CD4-positive, alpha-beta T cell treated with Interferon alpha-2 for 1 hour (primary cell): ENCODE results near the gene SLC4A1AP.
"Not testable (repeated sequence)": the region's sequence is repeated elsewhere in the genome, so short reads cannot be mapped to it uniquely, and the experiment has no call there.

Source experiments
- DNase-seq, 2 donors: peaks; one replicate each; pipeline ENCODE4 v3.0.0-alpha.2; 2020 to 2022

SLC4A1AP gene

DNA sequence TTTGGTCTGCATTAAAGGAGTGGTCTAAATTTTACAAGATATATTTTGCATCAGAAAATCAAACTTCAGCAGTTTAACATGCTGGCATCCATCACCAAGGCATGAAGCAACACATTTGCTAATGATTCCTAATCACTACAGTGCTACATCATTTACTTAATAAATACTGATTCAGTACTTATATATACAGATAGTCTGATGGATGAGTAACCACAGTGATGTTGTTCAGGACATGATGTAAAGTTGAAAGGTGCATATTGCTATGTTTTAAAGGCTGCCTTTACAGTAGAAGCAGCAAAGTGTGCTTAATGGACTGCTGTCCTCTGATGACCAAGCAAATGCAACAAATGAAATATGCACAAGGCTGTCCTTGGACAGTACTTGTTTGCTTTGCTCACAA, 11.3 kb upstream of the SLC4A1AP start:
- no peak for DNase-seq

DNA sequence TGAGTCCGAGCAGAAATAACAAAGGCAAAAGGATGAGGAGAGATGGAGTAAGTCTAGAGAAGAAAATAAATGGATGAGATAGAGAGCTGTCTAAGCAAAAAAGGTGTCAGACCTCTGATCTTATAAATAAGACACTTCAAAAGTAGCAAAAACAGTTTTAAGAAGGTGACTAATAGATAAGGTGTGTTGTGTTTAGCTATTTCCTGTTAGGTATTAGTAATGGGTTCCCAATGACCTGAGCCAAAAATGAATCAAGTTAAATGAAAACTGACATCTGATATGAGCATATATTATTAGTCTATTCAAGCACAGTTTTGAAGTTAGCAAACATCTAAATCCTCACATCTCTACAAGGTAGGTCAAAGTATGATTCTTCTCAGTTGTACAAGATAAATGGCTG, 10.9 kb upstream of the SLC4A1AP start:
- DNase-seq: no peak

DNA sequence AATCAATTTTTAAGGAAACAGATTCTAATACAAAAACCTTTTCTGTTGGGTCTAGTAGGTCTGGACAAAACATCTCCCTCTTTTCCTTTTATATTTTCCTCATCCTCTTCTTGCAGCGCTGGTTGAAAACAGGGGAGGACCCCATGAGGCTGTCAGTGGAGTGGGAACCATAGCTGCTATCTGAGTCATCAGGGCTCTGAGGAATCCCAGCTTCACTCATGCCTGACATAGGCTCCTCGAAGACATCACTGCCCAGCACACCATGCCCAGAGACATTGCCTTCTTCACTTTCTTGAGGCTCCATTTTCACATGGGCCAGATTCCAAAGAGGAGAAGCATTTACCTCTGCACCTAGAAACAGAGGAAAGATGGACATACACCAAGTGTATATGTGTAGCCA, 10.3 kb upstream of the SLC4A1AP start:
- no peak for DNase-seq

DNA sequence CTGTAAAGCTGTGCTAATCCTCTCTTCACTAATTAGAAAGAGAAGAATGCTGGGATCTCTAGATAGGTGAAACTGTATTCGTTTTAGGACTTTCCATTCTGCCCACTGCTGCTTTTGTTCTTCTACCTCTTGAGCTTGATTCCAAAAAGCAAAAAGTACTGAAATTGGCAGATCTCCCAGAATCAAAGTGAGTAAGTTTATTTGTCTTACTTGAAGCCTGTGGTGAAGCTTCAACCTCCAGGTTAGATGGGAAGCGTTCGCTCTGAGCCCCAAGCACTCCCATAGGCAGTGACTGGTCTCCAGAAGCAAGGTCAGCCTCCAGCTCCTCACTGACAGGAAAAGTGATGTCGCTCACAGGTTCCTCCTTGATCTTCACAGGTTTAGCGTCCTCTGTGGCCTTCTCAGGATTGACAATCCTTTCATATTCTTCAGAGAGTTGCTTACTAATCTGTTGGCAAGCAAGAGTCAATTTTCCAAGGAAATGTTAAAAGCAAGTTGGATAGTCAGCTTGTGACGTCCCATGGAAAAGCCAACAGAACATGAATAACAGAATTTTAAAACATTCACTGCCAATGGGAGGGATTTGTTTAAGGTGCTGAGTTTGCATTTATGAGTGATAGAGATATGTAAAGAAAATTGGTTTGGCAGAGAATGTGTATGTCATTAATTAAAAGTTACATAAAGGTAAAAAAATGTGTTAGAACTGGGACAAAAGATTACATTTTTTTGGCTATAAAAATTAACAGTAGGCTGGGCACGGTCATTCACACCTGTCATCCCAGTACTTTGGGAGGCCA, 8.3 kb upstream of the SLC4A1AP start:
- no peak for DNase-seq

DNA sequence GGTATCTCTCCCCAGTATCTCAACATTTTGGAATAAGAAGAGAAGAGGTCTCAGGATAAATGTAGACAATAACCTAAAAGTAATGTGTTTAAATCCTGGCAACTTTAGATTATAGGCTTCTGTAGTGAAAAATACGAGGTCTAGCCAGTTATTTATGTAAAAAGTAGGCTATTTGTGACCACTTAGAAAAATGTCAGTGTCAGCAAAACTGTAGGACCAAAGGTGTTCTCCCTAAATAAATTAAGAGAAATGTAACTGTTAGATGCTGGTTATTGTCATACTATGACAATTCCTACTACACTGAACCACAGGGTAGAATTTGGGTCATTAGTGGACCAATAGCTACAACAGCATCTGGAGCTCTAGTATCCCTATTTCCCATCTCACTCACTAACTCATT, 2.3 kb upstream of the SLC4A1AP start:
- DNase-seq: no peak

DNA sequence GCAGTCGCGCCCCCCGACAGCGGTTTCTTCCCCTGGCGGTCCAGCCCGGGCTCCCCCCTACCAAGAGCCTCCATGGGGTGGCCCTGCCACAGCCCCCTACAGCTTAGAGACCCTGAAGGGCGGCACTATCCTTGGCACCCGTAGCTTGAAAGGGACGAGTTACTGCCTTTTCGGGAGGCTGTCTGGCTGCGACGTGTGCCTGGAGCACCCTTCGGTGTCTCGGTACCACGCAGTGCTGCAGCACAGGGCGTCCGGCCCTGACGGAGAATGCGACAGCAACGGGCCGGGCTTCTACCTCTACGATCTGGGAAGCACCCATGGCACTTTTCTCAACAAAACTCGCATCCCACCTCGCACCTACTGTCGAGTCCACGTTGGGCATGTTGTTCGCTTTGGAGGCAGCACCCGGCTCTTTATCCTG, 475 bp downstream of the SLC4A1AP start:
- no peak for DNase-seq

DNA sequence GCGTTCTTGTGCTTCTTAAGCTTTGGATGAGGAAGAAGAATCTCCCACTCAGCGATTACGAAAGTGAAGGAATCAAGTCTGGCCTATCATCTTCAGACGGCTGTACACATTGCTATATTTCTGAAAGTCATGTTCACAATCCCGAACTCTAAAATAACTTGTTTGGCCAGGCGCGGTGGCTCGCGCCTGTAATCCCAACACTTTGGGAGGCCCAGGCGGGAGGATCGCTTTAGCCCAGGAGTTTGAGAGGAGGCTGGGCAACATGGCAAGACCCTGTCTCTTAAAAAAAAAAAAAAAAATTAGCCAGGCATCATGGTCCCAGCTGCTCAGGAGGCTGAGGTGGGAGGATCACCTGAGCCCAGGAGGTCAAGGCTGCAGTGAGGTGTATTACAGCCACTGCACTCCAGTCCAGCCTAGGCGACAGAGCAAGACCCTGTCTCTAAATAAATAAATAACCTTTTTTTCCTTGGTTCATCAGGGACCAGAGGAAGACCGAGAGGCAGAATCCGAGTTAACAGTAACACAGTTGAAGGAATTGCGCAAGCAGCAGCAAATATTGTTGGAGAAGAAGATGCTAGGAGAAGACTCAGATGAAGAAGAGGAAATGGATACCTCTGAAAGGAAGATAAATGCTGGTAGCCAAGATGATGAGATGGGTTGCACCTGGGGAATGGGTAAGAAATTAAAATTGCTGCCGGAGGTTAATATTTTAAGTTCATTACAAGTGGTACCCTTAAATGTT, 1.1 kb downstream of the SLC4A1AP start:
- DNase-seq: no peak

DNA sequence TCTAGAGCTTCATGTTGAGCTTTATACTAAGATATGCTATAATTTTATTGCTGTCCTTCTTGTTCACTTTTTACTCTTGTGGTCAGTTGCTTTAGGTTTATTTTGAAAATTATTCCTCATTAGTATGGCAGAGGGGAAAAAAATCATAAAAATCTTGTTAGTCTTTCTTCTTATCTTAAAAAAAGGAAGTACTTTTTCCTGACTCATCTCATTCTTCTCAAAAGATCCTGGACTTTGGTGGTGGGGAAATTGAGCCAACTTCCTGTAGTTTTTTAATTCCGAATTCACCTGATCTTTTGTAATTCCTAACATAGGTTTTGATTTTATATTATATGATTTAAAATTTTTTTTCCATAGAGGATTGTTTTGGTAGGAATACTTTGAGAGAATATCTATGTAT, 3.8 kb downstream of the SLC4A1AP start:
- DNase-seq: no peak

DNA sequence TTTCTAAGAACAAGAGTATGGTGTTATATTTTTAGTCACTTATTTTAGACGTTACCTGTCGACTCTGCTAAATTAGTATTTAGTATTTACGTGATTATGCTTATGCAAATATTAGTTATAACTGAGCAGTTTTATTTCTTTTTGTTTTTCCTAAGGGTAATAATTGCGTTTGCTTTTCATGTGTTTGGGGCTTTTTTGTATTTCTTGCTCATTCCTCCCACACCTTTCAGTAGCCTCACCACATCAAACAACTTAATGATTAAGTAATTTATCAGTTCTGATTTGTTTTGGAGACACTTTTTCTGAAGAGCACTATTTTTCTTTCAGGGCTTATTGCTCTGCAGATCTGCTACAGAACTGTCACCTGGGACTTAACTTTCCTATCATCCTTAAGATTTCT, 7.5 kb downstream of the SLC4A1AP start:
- no peak for DNase-seq

DNA sequence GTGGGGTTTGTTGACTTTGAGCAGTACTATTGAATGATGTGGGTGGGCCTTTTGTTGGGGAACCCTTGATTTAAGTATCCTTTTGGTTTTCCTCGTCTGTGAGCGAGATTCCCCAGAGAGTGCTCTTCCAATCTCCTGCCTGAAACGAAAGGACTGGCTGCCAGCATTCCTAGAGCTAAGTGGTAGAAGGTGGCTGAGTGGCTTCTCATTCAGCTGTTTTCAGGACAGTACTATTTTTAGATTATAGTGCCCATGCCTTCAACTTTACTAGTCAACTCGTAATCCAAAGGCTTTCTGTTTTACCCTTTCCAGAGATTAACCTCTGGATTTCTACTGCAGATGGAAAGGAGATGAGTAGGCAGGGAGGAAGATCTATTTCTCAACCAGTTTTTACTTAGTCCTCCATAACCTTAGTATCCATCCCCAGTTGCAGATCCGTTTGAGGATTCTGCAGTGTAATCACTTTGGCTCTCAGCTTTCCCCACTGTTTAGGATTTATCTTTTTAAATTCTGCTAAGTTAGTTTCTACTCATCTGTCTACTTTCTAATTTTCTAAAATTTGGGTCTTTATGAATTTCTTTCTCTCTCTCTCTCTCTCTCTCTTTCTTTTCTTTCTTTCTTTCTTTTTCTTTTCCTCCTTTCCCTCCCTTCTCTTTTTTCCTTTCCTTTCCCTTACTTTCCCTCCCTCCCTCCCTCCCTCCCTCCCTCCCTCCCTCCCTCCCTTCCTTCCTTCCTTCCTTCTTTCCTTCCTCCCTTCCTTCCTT, 9.2 kb downstream of the SLC4A1AP start:
- DNase-seq: no peak

DNA sequence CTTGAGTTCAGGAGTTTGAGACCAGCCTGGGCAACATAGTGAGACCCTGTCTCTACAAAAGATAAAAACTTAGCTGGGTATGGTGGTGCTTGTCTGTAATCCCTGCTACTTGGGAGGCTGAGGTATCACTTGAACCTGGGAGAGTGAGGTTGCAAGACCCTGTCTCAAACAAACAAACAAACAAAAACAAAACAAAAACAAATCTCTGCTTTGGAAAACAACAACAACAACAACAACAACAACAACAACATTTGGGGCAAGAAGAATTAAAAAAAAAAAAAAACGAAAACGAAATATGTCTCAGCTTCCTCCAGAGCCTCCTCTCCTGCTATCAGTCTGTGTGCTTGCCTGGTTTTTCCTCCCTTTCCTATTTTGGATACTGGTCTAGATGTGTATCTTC, 16.9 kb downstream of the SLC4A1AP start:
- DNase-seq: no peak

DNA sequence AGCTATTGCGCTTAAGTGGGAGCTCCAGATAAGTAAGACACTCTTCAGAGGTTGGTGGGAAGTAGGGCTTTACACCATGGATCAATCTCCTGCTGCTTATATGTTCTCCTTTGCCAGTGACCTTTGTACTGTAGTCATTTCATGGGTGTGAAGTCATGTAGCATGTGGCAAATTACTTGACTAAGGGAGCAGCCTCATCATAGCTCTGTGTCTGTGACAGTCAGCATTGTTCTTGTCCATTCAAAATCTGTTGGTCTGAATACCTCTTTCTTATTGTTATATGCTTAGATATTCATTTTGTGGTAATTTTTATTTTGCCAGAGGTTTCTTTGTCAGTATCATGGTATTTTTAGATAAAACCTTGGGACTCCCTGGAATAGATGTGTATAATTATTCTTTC, 18.2 kb downstream of the SLC4A1AP start:
- DNase-seq: no peak

DNA sequence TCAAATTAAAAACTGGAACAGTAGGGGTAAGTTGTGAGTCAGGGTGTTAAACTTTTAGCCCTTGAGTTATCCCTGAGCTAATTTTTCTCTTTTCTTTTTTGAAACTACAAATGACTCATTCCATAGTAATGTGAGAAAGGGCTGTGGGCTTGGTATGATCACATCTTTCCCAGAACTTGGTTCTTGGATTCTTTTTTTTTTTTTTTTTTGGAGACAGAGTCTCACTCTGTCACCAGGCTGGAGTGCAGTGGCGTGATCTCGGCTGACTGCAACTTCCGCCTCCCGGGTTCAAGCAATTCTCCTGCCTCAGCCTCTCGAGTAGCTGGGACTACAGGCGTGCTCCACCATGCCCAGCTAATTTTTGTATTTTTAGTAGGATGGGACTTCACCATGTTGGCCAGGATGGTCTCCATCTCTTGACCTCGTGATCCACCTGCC, 18.7 kb downstream of the SLC4A1AP start:
- DNase-seq: not testable (repeated sequence)

DNA sequence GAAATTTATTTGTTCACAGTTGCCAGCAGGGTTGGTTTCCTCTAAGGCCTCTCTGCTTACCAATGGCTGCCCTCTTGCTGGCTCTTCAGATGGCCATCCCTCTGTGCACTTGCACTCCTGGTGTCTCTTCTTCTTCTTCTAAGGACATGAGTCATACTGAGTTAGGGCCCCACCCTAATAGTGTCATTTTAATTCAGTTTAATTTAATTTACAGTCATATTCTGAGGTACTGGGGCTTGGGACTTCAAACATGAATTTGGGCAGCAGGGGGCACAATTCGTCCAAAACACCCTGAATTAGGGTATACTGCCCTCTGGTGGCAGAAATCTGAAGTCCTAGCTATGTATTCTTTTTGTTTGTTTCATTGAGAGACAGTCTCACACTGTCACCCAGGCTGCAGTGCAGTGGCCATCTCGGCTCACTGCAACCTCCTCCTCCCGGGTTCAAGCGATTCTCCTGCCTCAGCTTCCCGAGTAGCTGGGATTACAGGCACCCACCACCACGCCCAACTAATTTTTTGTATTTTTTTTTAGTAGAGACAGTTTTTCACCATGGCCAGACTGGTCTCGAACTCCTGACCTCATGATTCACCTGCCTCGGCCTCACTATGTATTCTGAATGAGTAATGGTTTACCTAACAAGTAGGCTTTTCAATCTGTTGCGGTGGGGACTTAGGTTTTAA, 19.8 kb downstream of the SLC4A1AP start:
- DNase-seq: peak; percentile 84 to 94

DNA sequence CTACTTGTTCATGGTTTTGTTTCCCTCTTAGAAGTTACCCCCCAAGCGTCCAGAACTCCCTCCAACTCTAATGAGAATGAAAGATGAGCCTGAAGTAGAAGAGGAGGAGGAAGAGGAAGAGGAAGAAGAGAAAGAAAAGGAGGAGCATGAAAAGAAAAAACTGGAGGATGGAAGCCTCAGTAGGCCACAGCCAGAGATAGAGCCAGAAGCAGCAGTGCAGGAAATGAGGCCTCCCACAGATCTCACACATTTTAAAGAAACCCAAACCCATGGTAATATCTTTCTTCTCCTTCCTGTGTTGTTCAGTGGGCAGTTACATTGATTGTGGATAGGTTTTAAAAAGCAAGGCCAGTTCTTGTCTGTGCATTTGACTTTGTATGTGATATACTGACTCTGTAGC, 21.3 kb downstream of the SLC4A1AP start:
- DNase-seq: peak in 1 of 2 donors; percentile 32

DNA sequence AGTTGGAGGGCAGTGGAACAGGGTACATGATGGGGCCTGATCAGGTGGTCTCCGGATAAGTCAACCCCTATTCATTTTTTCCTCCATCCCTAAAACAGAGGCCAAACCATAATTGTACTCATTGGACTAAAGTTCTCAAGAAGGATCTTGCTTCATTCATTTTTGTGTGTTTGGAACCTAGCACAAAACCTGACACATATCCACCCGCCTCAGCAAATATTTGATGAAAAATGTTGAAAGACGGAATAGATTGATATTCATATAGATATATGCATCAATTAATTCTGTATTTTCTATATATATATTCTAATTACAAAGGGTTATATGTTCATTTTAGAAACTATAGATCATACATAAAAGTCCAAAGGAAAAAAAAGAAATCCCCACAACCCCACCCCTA, 21.9 kb downstream of the SLC4A1AP start:
- DNase-seq: no peak

DNA sequence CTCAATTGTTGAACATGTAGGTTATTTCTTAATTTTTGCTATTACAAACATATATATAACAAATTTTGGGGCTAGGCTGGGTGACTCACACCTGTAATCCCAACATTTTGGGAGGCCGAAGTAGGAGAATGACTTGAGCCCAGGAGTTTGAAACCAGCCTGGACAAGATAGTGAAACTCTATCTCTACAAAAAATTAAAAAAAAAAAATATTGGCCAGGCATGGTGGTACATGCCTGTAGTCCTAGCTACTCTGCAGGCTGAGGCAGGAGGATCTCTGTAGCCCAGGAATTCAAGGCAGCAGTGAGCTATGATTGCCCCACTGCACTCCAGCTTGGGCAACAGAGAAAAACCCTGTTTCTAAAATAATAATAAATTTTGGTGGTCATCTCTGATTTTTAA, 23.5 kb downstream of the SLC4A1AP start:
- no peak for DNase-seq

DNA sequence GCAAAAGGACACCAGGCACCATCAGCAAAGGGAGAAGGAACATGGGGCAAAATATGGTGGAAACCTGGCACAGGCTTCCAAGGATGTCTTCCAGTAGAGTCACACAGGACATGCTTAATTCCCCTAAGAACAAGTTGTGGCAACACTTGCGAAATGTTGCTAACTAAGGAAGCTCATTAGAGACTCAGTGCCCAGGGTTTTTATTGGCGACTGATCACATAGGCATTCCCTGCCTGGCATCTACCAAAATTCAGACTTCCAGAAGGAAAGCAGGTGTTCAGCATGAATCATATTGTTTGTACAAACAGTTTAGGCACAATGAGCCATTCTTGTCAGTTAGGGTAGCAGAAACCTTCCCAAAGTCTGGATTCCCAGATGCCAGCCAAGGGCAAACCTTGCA, 25.7 kb downstream of the SLC4A1AP start:
- no peak for DNase-seq

DNA sequence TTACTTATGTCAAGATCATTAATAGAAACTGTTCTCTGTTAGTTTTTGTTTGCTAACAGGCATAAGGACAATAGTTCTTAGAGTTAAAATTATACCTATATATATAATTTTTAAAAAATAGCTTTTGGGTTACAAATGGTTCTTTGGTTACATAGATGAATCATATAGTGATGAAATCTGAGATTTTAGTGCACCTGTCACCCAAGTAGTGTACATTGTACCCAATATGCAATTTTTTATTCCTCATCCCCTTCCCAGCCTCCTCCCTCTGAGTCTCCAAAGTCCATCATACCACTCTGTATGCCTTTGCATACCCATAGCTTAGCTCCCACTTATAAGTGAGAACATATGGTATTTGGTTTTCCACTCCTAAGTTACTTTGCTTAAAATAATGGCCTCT, 26.4 kb downstream of the SLC4A1AP start:
- no peak for DNase-seq

DNA sequence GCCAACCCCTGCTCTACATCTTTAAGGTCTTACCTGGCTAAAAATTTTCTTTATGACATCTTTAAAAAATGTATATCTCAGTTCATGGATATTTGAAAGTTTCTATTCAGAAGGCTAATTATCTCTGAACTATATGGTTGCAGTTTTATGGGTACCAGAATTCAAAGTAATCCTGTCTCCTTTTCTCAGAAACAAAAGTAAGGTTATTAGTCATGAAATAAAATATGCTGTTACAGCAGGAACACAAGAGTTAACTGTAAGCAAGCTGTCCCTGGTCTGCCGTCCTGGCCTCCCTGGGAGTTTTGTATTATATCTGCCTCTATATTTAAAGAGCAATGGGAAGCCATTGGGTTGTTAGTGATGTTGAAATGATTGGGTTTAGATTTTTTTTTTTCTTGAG, 34.0 kb downstream of the SLC4A1AP start:
- DNase-seq: no peak

DNA sequence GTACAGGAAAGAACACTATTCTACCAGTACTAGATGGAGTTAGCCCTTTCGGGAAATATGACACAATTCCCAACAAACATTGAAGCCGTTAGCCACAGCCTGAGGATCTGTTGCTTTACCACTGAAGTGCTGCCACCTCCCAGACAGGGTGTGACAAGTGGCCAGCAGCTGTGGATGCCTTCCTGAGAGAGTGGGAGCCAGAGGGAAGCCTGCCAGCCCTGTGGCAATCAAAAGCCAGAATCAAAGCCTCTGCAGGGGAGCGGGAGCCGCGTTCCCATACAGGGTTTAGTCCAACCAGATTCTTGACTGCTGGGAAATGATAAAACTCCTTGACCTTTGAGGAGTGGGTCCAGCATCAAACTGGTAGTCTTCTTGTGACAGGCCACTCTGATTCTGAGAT, 38.0 kb downstream of the SLC4A1AP start:
- DNase-seq: no peak

DNA sequence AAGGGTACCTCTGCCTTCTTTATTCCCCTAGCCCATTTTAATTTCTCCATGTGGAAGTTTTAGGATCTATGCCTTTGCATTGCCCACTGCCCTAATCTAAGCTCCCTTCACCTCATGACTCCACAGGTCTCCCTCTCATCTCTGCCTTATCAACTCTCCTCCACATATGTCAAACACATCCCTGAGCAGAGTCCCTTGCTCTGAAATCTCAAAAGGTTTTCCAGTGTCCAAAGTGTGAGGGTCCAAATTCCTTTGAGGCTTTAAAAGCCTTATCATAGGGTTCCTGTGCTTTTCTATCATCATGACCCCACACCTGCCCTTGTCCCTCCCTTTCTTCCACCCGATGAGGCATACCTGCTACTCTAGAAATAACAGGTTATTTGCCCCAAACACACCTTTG, 38.6 kb downstream of the SLC4A1AP start:
- DNase-seq: no peak
